GM18951 (cell line): Measurements from ENCODE around the gene PDIK1L.
"Not testable (repeated sequence)": the region's sequence is repeated elsewhere in the genome, so short reads cannot be mapped to it uniquely, and the experiment has no call there.

ENCODE experiments used
- POLR2A ChIP-seq: IDR thresholded peaks from 4 replicates; pipeline ENCODE4 v1.6.1; 2011; ENCODE audit warnings: mild to moderate bottlenecking; ENCODE audit not compliant: insufficient read length, insufficient read depth; ENCODE audit errors: extremely low read depth
- in situ Hi-C: fragments of 300-500 bp; cut with MboI; formaldehyde crosslinking; loops from one replicate; pipeline ENCODE4 v1.12.0; 2022; ENCODE audit warnings: low sequenced_read_pairs, mixed read lengths, inconsistent platforms; ENCODE audit not compliant: unreplicated experiment

The PDIK1L gene

DNA sequence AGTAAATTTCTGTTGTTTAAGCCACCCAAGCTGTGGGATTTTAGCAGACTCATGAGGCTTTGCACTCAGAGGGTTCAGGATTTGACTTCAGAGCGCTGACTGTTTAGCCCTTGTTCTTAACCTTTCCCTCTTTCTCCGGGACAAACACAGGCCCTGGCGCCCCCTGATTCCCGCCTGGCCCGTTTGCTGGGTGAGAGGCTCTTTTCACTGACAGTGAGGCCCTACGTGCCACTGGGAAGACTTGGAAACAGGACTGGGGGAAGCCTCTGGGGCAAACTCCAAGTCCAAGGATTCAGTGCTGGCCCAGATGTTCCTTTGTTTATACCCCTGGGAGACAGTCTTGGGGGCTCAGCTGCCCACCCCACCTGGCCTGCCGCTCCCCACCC lies 32.5 kb upstream of the PDIK1L start:
- no peak for TF ChIP-seq POLR2A
- in situ Hi-C loops, result no loop called here

DNA sequence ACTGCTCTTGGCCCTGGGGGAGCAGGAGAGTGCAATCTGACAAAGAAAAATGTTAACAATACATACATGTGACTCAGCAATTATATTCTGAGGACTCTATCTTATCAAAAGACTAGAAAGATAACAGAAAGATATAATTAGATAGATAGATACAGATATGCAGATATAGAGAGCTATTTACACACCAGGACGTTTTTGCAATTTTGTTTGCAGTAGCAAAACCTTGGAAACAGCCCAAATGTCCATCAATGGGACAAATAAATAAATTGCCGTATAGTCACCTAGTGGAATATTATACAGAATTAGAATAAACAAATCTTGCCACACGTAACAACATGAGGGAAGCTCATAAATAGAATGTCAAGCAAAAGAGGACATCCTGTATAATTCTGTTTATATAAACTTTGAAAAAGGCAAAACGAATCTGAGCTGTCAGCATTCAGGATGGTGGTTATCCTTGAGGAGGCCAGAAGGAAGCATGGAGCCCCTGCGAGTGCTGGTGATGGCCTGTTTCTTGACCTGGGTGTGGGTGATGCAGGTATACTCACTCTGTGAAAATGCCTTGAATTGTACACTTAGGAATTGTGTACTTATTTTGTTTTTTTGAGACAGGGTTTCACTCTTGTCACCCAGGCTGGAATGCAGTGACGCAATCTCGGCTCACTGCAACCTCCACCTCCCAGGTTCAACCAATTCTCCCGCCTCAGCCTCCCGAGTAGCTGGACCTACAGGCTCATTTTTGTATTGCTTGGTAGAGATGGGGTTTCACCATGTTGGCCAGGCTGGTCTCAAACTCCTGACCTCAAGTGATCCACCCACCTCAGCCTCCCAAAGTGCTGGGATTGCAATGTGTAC lies 31.4 kb upstream of the PDIK1L start:
- in situ Hi-C loops, result no loop called here
- no peak for TF ChIP-seq POLR2A

DNA sequence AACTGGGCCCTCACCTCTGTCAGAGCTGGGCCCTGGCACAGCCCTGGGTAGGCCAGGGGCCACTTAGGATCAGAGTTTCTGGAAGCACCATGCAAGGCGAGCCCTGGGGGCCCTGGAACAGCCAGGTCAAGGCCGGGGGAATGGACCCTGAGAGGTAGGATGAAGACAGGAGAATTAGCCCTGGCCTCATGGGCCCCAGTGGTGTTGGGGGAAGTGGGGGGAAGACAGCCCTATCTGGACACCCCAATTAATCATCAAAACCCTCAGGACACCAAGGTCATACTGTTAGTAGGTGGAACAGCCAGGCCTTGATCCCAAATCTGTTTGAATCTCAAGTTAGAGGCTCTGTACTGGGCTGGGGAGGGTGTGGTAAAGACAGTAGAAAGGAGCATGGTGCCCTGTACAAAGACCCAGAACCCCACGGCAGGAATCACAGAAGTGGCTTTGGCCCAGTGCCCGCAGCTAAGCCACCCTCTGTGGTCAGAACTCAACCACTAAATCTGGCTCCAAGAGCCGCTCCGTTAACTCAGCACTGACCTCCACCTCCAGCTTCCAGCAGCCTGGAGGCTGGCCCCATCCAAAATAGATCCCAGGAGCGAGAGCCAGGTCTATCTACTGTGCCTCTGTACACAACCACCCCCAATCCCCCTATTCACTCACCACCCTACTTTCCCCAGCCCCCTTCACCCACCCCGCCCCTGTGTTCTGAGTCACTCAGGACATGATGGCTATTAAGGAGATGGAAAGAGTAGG lies 30.2 kb upstream of the PDIK1L start:
- no peak for TF ChIP-seq POLR2A
- in situ Hi-C loops, result no loop called here

DNA sequence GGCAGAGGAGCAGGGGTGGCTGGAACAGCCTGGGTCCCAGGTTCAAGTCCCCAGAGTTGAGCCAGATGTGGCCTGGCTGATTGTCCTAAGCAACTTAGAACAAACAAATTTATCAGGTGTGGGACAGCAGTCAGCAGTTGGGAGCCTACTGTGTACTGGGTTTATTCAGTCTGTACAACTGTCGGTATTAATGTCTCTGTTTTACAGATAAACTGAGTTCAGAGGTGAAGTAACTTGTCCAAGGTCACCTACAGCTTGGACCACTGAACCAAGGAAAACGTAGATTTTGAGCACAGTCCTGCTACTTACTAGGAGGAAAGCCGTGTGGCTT lies 29.6 kb upstream of the PDIK1L start:
- in situ Hi-C loops, result no loop called here
- no peak for TF ChIP-seq POLR2A

DNA sequence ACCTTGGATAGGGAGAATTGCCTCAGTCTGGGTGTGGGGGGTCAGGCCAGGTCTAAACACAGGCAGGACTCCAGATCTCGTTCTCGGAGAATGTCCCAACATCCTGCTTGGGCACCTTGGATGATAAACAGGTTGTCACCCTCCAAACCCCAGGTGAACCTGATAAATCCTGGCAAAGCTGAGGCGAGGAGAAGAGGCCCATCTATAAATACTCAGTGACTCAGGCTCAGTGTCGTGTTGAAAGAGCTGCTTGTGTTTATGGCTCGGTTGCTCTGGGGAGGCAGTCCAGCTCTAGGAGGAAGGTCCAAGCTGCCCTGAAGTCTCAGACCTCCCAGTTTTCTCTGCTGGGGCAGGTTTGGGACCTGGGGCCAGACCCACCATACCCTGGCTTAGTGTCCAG lies 28.4 kb upstream of the PDIK1L start:
- no peak for TF ChIP-seq POLR2A
- in situ Hi-C loops, result no loop called here

DNA sequence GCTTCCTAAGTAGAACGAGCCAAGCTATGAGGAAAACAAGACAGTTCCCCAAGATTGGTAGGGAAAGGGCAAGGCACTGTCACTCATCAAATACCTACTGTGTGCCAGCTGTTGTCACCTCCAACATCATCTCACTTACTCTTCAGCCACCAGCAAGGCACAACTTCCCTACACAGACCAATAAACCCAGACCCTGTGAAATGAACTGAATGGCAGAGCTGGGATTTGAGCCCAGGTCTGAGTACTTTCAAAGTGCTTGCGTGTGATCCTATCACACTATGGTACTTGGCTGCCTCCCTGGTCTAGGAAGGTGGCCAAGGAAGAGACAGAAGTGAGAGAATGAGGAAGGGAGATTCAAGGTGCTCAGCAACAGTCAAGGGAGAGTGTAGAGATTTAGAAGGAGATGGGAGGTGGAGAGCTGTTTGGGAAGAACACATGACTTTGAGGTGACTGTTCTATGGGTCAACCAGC lies 27.5 kb upstream of the PDIK1L start:
- in situ Hi-C loops, result no loop called here
- no peak for TF ChIP-seq POLR2A

DNA sequence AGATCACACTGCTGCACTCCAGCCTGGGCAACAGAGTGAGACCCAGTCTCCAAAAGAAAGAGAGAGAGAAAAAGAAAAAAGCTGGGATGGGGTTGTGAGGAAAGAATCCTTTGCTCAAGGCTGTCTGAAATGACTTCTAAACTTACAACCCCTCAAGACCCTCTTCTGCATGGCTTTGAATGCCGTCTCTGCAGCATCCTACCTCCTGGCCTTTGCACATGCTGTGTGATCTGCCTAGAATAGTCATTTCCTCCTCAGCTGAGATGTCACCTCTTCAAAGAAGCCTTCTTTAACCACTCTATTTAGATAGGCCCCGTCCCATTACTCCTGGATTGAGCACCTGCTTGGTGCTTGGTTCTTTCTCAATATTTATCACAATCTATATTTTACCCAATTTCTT lies 26.8 kb upstream of the PDIK1L start:
- in situ Hi-C loops, result no loop called here
- TF ChIP-seq POLR2A, result no peak

DNA sequence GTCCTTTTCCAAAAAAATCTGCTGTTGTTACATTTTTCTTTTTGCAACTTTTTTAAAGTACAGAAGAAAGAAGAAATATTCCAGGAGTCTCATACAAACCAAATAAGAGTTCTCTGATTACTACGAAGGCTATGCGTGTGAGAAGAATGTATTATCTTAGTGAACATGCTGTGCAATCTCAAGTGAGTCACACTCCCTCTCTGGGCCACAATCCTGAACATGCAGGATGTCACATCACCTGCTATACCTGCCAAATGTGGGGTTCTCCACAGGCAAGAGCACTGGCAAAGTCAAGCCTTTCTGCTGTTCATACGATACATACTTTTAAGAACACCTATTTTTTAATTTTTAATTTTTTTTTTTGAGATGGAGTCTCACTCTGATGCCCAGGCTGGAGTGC lies 22.5 kb upstream of the PDIK1L start:
- in situ Hi-C loops, result no loop called here
- no peak for TF ChIP-seq POLR2A

DNA sequence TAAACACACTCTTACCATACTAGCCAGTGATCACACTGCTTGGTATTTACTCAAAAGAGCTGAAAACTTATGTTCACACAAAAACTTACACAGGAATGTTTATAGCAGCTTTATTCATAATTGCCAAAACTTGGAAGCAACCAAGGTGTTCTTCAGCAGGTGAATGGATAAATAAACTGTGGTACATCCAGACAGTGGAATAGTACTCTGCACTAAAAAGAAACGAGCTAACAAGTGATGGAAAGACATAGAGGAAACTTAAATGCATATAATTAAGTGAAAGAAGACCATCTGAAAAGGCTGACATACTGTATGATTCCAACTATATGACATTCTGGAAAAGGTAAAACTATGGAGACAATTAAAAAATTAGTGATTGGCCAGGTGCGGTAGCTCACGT lies 20.7 kb upstream of the PDIK1L start:
- no peak for TF ChIP-seq POLR2A
- in situ Hi-C loops, result no loop called here

DNA sequence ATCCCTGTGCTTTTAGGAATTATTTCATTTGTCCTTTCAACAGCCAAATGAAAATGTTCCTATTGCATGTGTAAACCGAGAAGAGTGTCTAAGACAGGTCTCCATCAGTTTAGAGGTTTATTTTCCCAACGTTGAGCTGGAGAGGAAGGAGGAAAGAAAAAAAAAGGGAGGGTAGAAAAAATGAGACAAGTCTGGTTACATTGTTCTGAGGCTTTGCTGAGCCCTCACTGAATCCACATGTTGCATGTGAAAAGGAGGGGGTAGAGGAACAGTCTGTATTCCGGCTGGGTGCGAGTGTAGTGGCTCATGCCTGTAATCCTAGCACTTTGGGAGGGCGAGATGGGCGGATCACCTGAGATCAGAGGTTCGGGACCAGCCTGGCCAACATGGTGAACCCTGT lies 19.2 kb upstream of the PDIK1L start:
- in situ Hi-C loops, result no loop called here
- TF ChIP-seq POLR2A, result no peak

DNA sequence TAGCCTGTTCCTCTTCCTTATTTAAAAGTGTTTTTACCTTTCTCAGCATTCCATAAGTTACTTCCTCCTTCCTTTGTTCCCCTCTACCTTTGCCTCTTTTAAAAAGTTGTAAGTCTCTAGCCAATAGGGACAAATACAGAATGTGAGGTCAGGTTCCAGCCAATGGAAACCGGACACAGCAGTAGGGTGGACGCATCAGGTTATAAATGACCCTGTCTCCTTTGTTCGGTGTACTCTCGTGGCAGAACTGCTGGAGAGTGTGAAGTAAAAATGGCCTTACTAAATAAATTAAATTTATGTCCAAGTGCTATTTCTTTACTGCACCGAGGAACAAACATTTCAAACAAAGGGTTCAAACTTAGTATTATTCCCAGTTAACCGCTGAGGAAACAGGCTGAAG lies 18.1 kb upstream of the PDIK1L start:
- in situ Hi-C loops, result not testable (repeated sequence)

DNA sequence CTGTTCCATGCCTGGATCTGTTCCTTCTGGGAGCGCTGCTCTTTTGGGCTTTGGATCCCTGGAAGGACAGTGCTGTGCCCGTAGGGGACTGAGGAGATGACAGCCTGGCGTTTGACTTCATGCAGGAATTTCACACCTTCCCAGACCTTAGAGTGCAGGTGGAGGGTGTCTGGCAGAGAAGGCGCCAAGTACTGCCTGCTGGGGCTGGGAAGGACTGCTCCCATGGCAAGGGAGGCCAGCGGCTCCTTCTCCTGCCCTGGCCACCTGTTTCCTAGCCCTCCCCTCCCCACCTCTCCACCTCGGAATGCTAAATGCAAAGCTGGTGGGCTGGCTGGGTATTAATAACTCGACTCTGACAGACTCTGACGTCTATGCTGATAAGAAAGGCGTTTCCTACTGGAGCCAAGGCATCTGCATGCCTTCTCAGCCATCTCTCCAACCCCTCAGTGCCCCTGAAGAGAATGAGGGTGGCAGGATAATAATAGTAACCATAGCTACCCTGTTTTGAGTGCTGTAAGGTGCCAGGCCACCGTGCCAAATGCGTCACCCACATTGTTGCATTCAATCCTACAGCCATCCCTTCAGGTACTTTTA lies 17.5 kb upstream of the PDIK1L start:
- in situ Hi-C loops, result no loop called here
- no peak for TF ChIP-seq POLR2A

DNA sequence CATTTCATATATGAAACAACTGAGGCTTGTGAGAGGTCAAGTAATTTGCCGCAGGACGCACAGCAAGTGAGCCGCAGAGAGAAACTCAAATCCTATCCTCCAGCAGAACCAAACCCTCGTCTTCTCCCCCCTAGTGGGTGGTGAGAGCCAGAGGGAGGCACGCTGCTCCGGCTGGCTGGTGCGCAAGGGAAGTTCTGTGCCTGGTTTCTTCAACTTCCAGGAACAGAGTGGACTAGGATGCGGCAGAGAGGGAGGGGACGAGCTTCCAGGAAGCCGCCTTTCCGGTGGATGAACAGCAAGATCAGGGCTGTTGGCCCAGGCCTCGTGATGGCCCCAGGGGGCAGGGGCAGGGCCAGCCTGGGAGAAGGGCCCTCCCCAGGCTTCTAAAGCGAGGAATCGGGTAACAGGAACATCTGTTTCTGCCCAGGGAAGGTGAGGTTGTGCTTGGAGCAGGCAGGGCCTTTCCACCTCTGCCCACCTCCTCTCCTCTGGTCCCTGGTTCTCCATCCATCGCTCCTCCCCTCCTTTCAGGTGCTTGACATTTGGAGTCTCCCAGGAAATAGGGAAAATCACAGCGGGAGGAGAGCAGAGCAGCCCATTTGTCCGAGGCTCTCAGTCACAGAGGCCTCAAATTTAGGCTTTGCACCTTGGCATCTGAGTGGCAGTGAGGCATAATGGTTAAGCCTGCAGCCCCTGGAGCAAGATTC lies 16.8 kb upstream of the PDIK1L start:
- no peak for TF ChIP-seq POLR2A
- in situ Hi-C loops, result no loop called here
